Fibroblast of the aortic adventitia (primary cell): ENCODE measurements around the gene DLL1. TPM values are rescaled to one million over a fixed set of nuclear protein-coding genes. Genes with fewer than 3 reads are reported as not detected.
"Not testable (repeated sequence)": the region's sequence is repeated elsewhere in the genome, so short reads cannot be mapped to it uniquely, and the experiment has no call there.

Experiments used
- DNase-seq: peaks from one replicate; pipeline ENCODE4 v3.0.0-alpha.2; 2010; ENCODE audit warnings: low read depth
- H3K4me3 ChIP-seq: 2 replicates; pipeline ENCODE4 v1.5.1; 2011; ENCODE audit warnings: low read depth, mild to moderate bottlenecking, control low read depth, low read length, moderate library complexity
- CTCF ChIP-seq: IDR thresholded peaks from 2 replicates; pipeline ENCODE4 v1.5.1; 2011; ENCODE audit warnings: mild to moderate bottlenecking, low read length, control low read depth, inconsistent platforms; ENCODE audit not compliant: insufficient read depth
- total RNA-seq: library from RNA; depleted of rRNA; stranded (reverse); fragments of >200 nt; gene quantifications from 2 replicates; pipeline ENCODE4 v1.2.3, GENCODE V29; 2012; ENCODE audit warnings: low replicate concordance

DLL1 gene
- total RNA-seq, 1 donor, result 0.09 TPM

- H3K4me3 ChIP-seq, result no peak overlapping the region
- DNase-seq, result no peak
- no peak for TF ChIP-seq CTCF
Measured at GRCh38 chr6:170266061-170266825, 24.6 kb downstream of the DLL1 start.

- no peak for TF ChIP-seq CTCF
- no peak overlapping the region for H3K4me3 ChIP-seq
- DNase-seq, result no peak
Measured at GRCh38 chr6:170265655-170266054, 25.2 kb downstream of the DLL1 start.

GRCh38 chr6:170264644-170265043 lies 26.2 kb downstream of the DLL1 start:
- H3K4me3 ChIP-seq, DNase-seq: not testable (repeated sequence)

DNA sequence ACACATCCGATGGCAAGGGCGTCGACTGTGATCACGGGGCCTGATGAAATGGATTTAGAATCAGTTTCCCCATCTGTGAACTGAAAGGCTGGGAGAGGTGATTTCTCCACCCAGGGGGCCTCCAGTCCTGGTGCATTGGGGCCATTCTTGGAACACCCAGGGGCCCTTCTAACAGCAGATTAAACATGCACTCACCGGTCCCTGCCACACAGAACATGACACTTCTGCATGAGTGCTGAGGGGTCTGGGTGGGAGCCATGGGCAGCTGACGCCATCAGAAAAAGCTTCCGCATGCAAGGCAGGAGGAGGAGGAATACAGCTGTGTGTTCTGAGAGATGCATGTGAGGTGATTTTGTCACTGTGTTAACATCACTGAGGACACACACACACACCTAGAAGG lies 26.8 kb downstream of the DLL1 start:
- no peak overlapping the region for H3K4me3 ChIP-seq
- TF ChIP-seq CTCF, result no peak
- DNase-seq, result no peak

GRCh38 chr6:170263410-170263809 lies 27.5 kb downstream of the DLL1 start:
- no peak overlapping the region for H3K4me3 ChIP-seq
- no peak for DNase-seq
- TF ChIP-seq CTCF, result no peak

DNA sequence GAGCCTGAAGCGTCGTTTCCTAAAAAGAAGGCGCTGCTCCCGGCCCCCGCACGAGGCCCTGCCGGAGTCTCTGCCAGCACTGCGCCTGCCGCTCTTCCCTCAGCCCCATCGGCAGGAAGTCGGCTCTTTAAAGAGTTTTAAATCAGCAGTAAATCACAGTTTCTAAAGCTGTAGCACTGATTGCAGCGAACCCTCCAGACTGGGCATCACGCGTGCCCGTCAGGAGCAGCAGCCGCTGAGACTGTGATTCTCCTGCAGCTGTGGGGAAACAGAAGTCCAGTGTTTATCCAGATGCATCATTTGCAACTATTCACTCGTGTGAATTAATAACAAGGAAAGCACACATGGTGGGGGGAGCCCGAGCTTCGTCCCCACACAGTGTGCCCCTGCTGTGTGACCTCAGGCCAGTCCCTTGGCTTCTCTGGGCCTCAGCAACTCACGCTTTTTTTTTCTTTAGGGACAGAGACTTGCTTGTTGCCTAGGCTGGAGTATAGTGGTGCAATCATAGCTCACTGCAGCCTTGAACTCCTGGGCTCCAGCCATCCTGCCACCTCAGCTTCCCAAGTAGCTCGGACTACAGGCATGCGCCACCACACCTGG lies 28.3 kb downstream of the DLL1 start:
- no peak overlapping the region for H3K4me3 ChIP-seq
- DNase-seq, result no peak
- no peak for TF ChIP-seq CTCF

- TF ChIP-seq CTCF, result no peak
- H3K4me3 ChIP-seq, result no peak overlapping the region
- DNase-seq, result no peak
Measured at GRCh38 chr6:170261643-170262488, 29.0 kb downstream of the DLL1 start.
